H1 (cell line): Measurements from ENCODE around the gene KCNQ1OT1. TPM values are rescaled to one million over a fixed set of nuclear protein-coding genes. Genes with fewer than 3 reads are reported as not detected.

Experiments
- CTCF ChIA-PET: fragments of 300-600 bp; sonication (Branson Sonifier 250); formaldehyde crosslinking; loops from one replicate; lab custom pipeline; 2021; ENCODE audit not compliant: partially characterized antibody; lab: Charles Lee
- POLR2A ChIA-PET: fragments of 300-600 bp; sonication (Branson Sonifier 250); formaldehyde crosslinking; loops from one replicate; lab custom pipeline; 2021; ENCODE audit warnings: inconsistent platforms; ENCODE audit not compliant: partially characterized antibody; lab: Charles Lee
- DNase-seq, 2 experiments: peaks; one replicate each; pipeline versions ENCODE4 v3.0.0 to v3.0.0-alpha.2; 2010 to 2022; ENCODE audit warnings: low spot score in 2 of 2, low read depth in 1 of 2, mixed read lengths in 1 of 2
- FAIRE-seq: peaks from 2 replicates; lab custom pipeline; 2011; peaks lifted over from hg19 to GRCh38; lab: Jason Lieb, UNC
- H2AFZ ChIP-seq: 2 replicates; pipeline ENCODE4 v1.8.1; 2012; ENCODE audit warnings: low read length, inconsistent platforms
- H2AK5ac ChIP-seq: 2 replicates; pipeline ENCODE4 v1.6.1; 2013; ENCODE audit warnings: low read depth, low read length
- H2BK120ac ChIP-seq: replicated peaks from 2 replicates; pipeline ENCODE3; 2013; ENCODE audit warnings: low read depth, low read length, inconsistent platforms
- H2BK12ac ChIP-seq: 2 replicates; pipeline ENCODE4 v1.6.1; 2013; ENCODE audit warnings: low read depth, low read length
- H2BK15ac ChIP-seq: 2 replicates; pipeline ENCODE4 v1.6.1; 2013; ENCODE audit warnings: low read length
- H2BK20ac ChIP-seq: 2 replicates; pipeline ENCODE4 v1.6.1; 2013; ENCODE audit warnings: low read length
- H2BK5ac ChIP-seq: 2 replicates; pipeline ENCODE4 v1.6.1; 2013; ENCODE audit warnings: low read depth, low read length
- H3K14ac ChIP-seq: 2 replicates; pipeline ENCODE4 v1.6.1; 2013; ENCODE audit warnings: inconsistent platforms; ENCODE audit not compliant: insufficient read length
- H3K18ac ChIP-seq: 2 replicates; pipeline ENCODE4 v1.6.1; 2013; ENCODE audit warnings: low read length; ENCODE audit errors: extremely low read depth
- H3K23ac ChIP-seq: 2 replicates; pipeline ENCODE4 v1.6.1; 2013; ENCODE audit warnings: inconsistent platforms; ENCODE audit not compliant: insufficient read length
- H3K23me2 ChIP-seq: 2 replicates; pipeline ENCODE4 v1.6.1; 2013; ENCODE audit warnings: low read depth, low read length
- H3K27ac ChIP-seq: 2 replicates; pipeline ENCODE4 v1.6.1; 2011; ENCODE audit warnings: low read depth, low read length, inconsistent platforms
- H3K27me3 ChIP-seq, 4 experiments: replicated peaks in 1 of 4; 1 replicate in 1 of 4; 2 replicates in 3 of 4; pipeline versions ENCODE4 v1.6.1 to v1.8.1; 2011 to 2013; ENCODE audit warnings: low read length in 3 of 4, mild to moderate bottlenecking in 3 of 4, inconsistent platforms in 2 of 4, mixed read lengths in 2 of 4, moderate library complexity in 1 of 4; ENCODE audit not compliant: control insufficient read depth in 3 of 4, insufficient read depth in 3 of 4; ENCODE audit errors: extremely low read depth in 1 of 4
- H3K36me3 ChIP-seq, 4 experiments: 2 replicates each; pipeline versions ENCODE4 v1.6.1 to v1.8.1; 2011 to 2013; ENCODE audit warnings: mild to moderate bottlenecking in 4 of 4, low read length in 3 of 4, moderate library complexity in 2 of 4, control low read depth in 1 of 4, inconsistent platforms in 1 of 4; ENCODE audit not compliant: insufficient read depth in 4 of 4, control insufficient read depth in 2 of 4
- H3K4ac ChIP-seq: replicated peaks from 2 replicates; pipeline ENCODE3; 2013; ENCODE audit warnings: low read length, low read depth, mixed read lengths, inconsistent platforms; ENCODE audit not compliant: insufficient read length
- H3K4me1 ChIP-seq, 4 experiments: replicated peaks in 1 of 4; 1 replicate in 1 of 4; 2 replicates in 3 of 4; pipeline versions ENCODE4 v1.6.1 to v1.8.1; 2011 to 2013; ENCODE audit warnings: low read length in 3 of 4, inconsistent platforms in 2 of 4, mixed read lengths in 1 of 4; ENCODE audit not compliant: insufficient read depth in 4 of 4, control insufficient read depth in 3 of 4
- H3K4me2 ChIP-seq, 2 experiments: 2 replicates each; pipeline versions ENCODE4 v1.6.1 to v1.8.1; 2011 to 2013; ENCODE audit warnings: low read depth in 2 of 2, low read length in 2 of 2, control low read depth in 1 of 2, inconsistent platforms in 1 of 2, mild to moderate bottlenecking in 1 of 2; ENCODE audit not compliant: insufficient read depth in 1 of 2
- H3K4me3 ChIP-seq, 4 experiments: fragments of 200-600, 300-600 bp in 1 of 4; sonication (generic), shearing (Covaris generic), sonication (Bioruptor Twin) in 1 of 4; 2 replicates each; pipeline versions ENCODE4 v1.5.1 to v1.8.1; 2011 to 2016; ENCODE audit warnings: low read length in 4 of 4, low read depth in 3 of 4, control low read depth in 2 of 4, inconsistent platforms in 2 of 4, mild to moderate bottlenecking in 2 of 4, mixed read lengths in 1 of 4, moderate library complexity in 1 of 4; ENCODE audit not compliant: insufficient read depth in 2 of 4; ENCODE audit errors: extremely low read depth in 1 of 4
- H3K56ac ChIP-seq: replicated peaks from 2 replicates; pipeline ENCODE3; 2013; ENCODE audit warnings: low read depth, mild to moderate bottlenecking, mixed read lengths, low read length, inconsistent platforms; ENCODE audit not compliant: insufficient read length
- H3K79me1 ChIP-seq: 2 replicates; pipeline ENCODE4 v1.6.1; 2013; ENCODE audit warnings: low read depth, low read length, control low read depth
- H3K79me2 ChIP-seq, 2 experiments: 2 replicates each; pipeline versions ENCODE4 v1.6.1 to v1.8.1; 2012 to 2013; ENCODE audit warnings: low read length in 2 of 2, mild to moderate bottlenecking in 2 of 2, inconsistent platforms in 1 of 2; ENCODE audit not compliant: insufficient read depth in 2 of 2, control insufficient read depth in 1 of 2
- H3K9ac ChIP-seq, 4 experiments: replicated peaks in 1 of 4; 1 replicate in 1 of 4; 2 replicates in 3 of 4; pipeline versions ENCODE4 v1.6.1 to v1.8.1; 2011 to 2013; ENCODE audit warnings: low read depth in 3 of 4, low read length in 3 of 4, control low read depth in 2 of 4, mild to moderate bottlenecking in 2 of 4, moderate library complexity in 2 of 4, inconsistent platforms in 1 of 4; ENCODE audit errors: extremely low read depth in 1 of 4
- H3K9me3 ChIP-seq, 2 experiments: 2 replicates each; pipeline versions ENCODE4 v1.6.1 to v1.8.1; 2012 to 2013; ENCODE audit warnings: mild to moderate bottlenecking in 2 of 2, moderate library complexity in 2 of 2, control low read depth in 1 of 2, inconsistent platforms in 1 of 2, low read depth in 1 of 2, low read length in 1 of 2, mixed read lengths in 1 of 2; ENCODE audit not compliant: insufficient read depth in 2 of 2
- H4K20me1 ChIP-seq, 2 experiments: replicated peaks in 1 of 2; 2 replicates each; pipeline versions ENCODE3 to v1.8.1; 2011 to 2013; ENCODE audit warnings: inconsistent platforms in 2 of 2, low read length in 2 of 2, mild to moderate bottlenecking in 1 of 2; ENCODE audit not compliant: insufficient read depth in 2 of 2, control insufficient read depth in 1 of 2
- H4K5ac ChIP-seq: 2 replicates; pipeline ENCODE4 v1.6.1; 2013; ENCODE audit warnings: low read length, low read depth, mixed read lengths, inconsistent platforms; ENCODE audit not compliant: insufficient read length
- H4K8ac ChIP-seq: 2 replicates; pipeline ENCODE4 v1.8.0; 2013; ENCODE audit warnings: mild to moderate bottlenecking, moderate library complexity, low read length, inconsistent platforms; ENCODE audit not compliant: insufficient read depth; ENCODE audit errors: extremely low read depth
- H4K91ac ChIP-seq: replicated peaks from 2 replicates; pipeline ENCODE3; 2013; ENCODE audit warnings: low read length, mixed read lengths, inconsistent platforms; ENCODE audit not compliant: insufficient read length
- ASH2L ChIP-seq: fragments of 200-600, 300-600 bp; sonication (generic); IDR thresholded peaks from one replicate; pipeline ENCODE4 v1.7.1; 2017; ENCODE audit warnings: low read length
- BACH1 ChIP-seq: IDR thresholded peaks from 2 replicates; pipeline ENCODE4 v1.6.1; 2012; ENCODE audit warnings: low read length, improper control_type of control experiment
- CEBPB ChIP-seq: IDR thresholded peaks from 2 replicates; pipeline ENCODE4 v1.6.1; 2012; ENCODE audit warnings: low read depth, low read length
- E2F6 ChIP-seq: IDR thresholded peaks from 2 replicates; pipeline ENCODE4 v1.6.1; 2012; ENCODE audit warnings: inconsistent platforms
- EZH2 ChIP-seq: fragments of 200-600 bp; sonication (generic); IDR thresholded peaks from 2 replicates; pipeline ENCODE4 v1.7.1; 2012; ENCODE audit warnings: low read depth, mild to moderate bottlenecking, moderate library complexity, low read length, inconsistent platforms; ENCODE audit not compliant: severe bottlenecking
- HDAC6 ChIP-seq: IDR thresholded peaks from one replicate; pipeline ENCODE4 v1.7.1; 2012; ENCODE audit warnings: low read depth, mild to moderate bottlenecking, inconsistent platforms, low read length, moderate library complexity
- MAX ChIP-seq: IDR thresholded peaks from 2 replicates; pipeline ENCODE4 v1.6.1; 2012; ENCODE audit warnings: inconsistent platforms
- PHF8 ChIP-seq: fragments of 200-600 bp; sonication (generic); conservative IDR thresholded peaks from 2 replicates; pipeline ENCODE4 v1.7.1; 2012; ENCODE audit warnings: low read depth, mild to moderate bottlenecking, inconsistent platforms, low read length, moderate library complexity
- RNF2 ChIP-seq: fragments of 200-900, 300-1000 bp; sonication (generic); IDR thresholded peaks from 2 replicates; pipeline ENCODE4 v1.7.1; 2016; ENCODE audit warnings: borderline replicate concordance, low read depth, mild to moderate bottlenecking, antibody characterized with exemption, low read length; ENCODE audit not compliant: poor library complexity, severe bottlenecking; ENCODE audit errors: missing control alignments
- SIRT6 ChIP-seq: IDR thresholded peaks from one replicate; pipeline ENCODE4 v1.7.1; 2012; ENCODE audit warnings: low read length, inconsistent platforms
- SP1 ChIP-seq: IDR thresholded peaks from 2 replicates; pipeline ENCODE4 v1.6.1; 2011; ENCODE audit warnings: low read depth, low read length
- polyA plus RNA-seq, 7 experiments: library from polyadenylated mRNA; depleted of rRNA in 3 of 7; stranded (reverse) in 5 of 7; unstranded in 2 of 7; fragments of >200 nt in 5 of 7; fragments of 200-250 nt in 2 of 7; gene quantifications; 1 replicate in 5 of 7; 2 replicates in 1 of 7; 4 replicates in 1 of 7; pipeline versions ENCODE4 v1.2.1 to v1.2.3, GENCODE V29; 2011 to 2013; ENCODE audit warnings: missing spikeins in 2 of 7, mixed read lengths in 2 of 7
- total RNA-seq: library from RNA; stranded (reverse); fragmentation: NEBNext Ultra II Directional; extraction: Animal tissue kit (Norgen Biotek cat#: 25700); gene quantifications from 2 replicates; pipeline ENCODE4 v1.2.1, GENCODE V29; 2021
- TF ChIP-seq, protein P1 (sequence below), 3 experiments: IDR thresholded peaks; 1 replicate in 2 of 3; 2 replicates in 1 of 3; pipeline versions ENCODE4 v1.5.1 to v1.6.1; 2011; ENCODE audit warnings: low read length in 3 of 3, mild to moderate bottlenecking in 3 of 3, inconsistent platforms in 2 of 3, low read depth in 1 of 3, moderate library complexity in 1 of 3; ENCODE audit not compliant: insufficient read depth in 1 of 3; ENCODE audit errors: control extremely low read depth in 1 of 3

Gene KCNQ1OT1
- total and polyA plus RNA-seq, 2 of the 8 experiments (the other 6 are each of a cell fraction or from before 2014, with no cell fraction given) = 0.21 to 1.2 TPM

DNA sequence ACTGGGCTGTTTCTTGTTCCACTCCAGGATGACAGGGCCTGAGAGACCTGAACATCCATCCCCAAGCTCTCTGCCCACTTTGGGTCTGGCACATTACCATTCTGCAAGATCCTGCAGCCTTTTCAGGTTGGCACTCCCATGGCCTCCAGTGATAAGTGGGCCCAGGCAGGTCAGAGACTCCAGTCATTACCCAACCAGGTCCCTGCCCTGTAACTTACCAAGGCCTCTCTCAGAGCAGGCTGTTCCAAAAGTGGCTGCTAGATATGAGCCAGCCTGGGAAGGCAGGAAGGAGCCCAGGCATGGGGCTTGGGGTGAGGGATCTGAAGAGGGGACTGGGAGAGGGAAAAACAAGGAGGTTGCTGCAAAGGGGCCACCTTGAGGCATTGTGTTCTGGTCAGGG lies 35.9 kb downstream of the KCNQ1OT1 start:
- H2AK5ac ChIP-seq = no peak overlapping the region
- no peak overlapping the region for H2BK12ac ChIP-seq
- no peak overlapping the region for H4K91ac ChIP-seq
- H3K4me1 ChIP-seq = no peaks in the 10 kb centered on the region
- no peaks in the 10 kb centered on the region for H3K79me2 ChIP-seq
- no peak overlapping the region for H2AFZ ChIP-seq
- H3K4me2 ChIP-seq = no peak overlapping the region
- no peak overlapping the region for H3K23ac ChIP-seq
- peaks cover 34 to 43% of the 10 kb centered on the region in 2 experiments for H3K9me3 ChIP-seq
- peaks cover 0 to 16% (median 0%) of the 10 kb centered on the region in 4 experiments; a peak in 4 of 7 replicates for H3K27me3 ChIP-seq
- no peak overlapping the region for H3K56ac ChIP-seq
- ChIA-PET CTCF (interaction anchor here (1.0 to 1.8 kb wide), 2 partner anchors 224 to 236 kb away, joined by 3 to 6 read pairs; no protein-coding TSS in a partner anchor), POLR2A (no interaction called here)
- H4K20me1 ChIP-seq = peaks cover 2 to 12% of the 10 kb centered on the region in 2 experiments
- no peak overlapping the region for H2BK120ac ChIP-seq
- no peak overlapping the region for H3K14ac ChIP-seq
- no peaks in the 10 kb centered on the region for H3K23me2 ChIP-seq
- no peak for FAIRE-seq
- H2BK15ac ChIP-seq = no peak overlapping the region
- H3K4ac ChIP-seq = no peak overlapping the region
- no peak overlapping the region for H3K18ac ChIP-seq
- no peak overlapping the region for H2BK5ac ChIP-seq
- H3K27ac ChIP-seq = no peak overlapping the region
- no peaks in the 10 kb centered on the region for H3K79me1 ChIP-seq
- H4K8ac ChIP-seq = no peak overlapping the region
- peaks cover 0 to 1% (median 0%) of the 10 kb centered on the region in 4 experiments; a peak in 1 of 8 replicates for H3K36me3 ChIP-seq
- no peak overlapping the region for H4K5ac ChIP-seq
- no peak overlapping the region for H2BK20ac ChIP-seq
- H3K9ac ChIP-seq = no peak overlapping the region
- H3K4me3 ChIP-seq = no peak overlapping the region
- no peak for DNase-seq
- TF ChIP-seq SIRT6 (no peak), BACH1 (no peak), MAX (no peak), RNF2 (no peak), HDAC6 (no peak), EZH2 (no peak), PHF8 (no peak), E2F6 (no peak), CEBPB (no peak), ASH2L (no peak), SP1 (no peak)
- TF ChIP-seq, protein P1, sequence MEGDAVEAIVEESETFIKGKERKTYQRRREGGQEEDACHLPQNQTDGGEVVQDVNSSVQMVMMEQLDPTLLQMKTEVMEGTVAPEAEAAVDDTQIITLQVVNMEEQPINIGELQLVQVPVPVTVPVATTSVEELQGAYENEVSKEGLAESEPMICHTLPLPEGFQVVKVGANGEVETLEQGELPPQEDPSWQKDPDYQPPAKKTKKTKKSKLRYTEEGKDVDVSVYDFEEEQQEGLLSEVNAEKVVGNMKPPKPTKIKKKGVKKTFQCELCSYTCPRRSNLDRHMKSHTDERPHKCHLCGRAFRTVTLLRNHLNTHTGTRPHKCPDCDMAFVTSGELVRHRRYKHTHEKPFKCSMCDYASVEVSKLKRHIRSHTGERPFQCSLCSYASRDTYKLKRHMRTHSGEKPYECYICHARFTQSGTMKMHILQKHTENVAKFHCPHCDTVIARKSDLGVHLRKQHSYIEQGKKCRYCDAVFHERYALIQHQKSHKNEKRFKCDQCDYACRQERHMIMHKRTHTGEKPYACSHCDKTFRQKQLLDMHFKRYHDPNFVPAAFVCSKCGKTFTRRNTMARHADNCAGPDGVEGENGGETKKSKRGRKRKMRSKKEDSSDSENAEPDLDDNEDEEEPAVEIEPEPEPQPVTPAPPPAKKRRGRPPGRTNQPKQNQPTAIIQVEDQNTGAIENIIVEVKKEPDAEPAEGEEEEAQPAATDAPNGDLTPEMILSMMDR (IDR thresholded peaks at IDR 0.05; ENCODE audit: control extremely low read depth in 1 of 3, insufficient read depth in 1 of 3, low read depth in 1 of 3, low read length in 3 of 3) = no peak
